DND-41 (cell line): ENCODE measurements around the gene MLXIPL.

ENCODE experiments used
- CTCF ChIP-seq: IDR thresholded peaks from 2 replicates; pipeline ENCODE4 v1.5.1; 2012; ENCODE audit warnings: borderline replicate concordance, low read length, moderate library complexity, mild to moderate bottlenecking; ENCODE audit not compliant: poor library complexity, severe bottlenecking; ENCODE audit errors: extremely low read depth
- EZH2 ChIP-seq: IDR thresholded peaks from 3 replicates; pipeline ENCODE4 v1.6.1; 2012; ENCODE audit warnings: borderline replicate concordance, low read depth, mild to moderate bottlenecking, moderate library complexity, low read length, inconsistent platforms; ENCODE audit not compliant: severe bottlenecking

DNA sequence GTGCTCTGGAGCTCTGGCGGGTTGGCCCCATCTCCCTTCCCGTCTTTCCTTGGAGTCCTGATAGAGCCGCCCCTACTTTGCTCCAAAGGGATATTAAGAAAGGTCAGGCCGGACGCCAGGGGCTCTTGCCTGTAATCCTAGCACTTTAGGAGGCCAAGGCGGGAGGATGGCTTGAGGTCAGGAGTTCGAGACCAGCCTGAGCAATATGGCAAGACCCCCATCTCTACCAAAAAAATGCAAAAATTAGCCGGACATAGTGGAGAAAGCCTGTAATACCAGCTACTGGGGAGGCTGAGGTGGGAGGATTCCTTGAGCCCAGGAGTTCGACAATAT is 313 bp upstream of the MLXIPL start:
- TF ChIP-seq CTCF (no peak), EZH2 (no peak)
